Sigmoid colon (tissue), 7 donors: ENCODE measurements around the gene SPTLC1. TPM values are rescaled to one million over a fixed set of nuclear protein-coding genes. Genes with fewer than 3 reads are reported as not detected.

Experiments
- DNase-seq: peaks from one replicate; pipeline ENCODE4 v3.0.0-alpha.2; 2019
- H3K27ac ChIP-seq, 4 donors: fragments of 200-600 bp; sonication (generic); one replicate each; pipeline ENCODE4 v1.5.1; 2016 to 2019; ENCODE audit warnings: mild to moderate bottlenecking in 1 of 4
- H3K27me3 ChIP-seq, 3 donors: fragments of 200-600 bp; sonication (generic); one replicate each; pipeline ENCODE4 v1.5.1; 2019; ENCODE audit warnings: mild to moderate bottlenecking in 1 of 3
- H3K36me3 ChIP-seq, 4 donors: fragments of 200-600 bp; sonication (generic); one replicate each; pipeline ENCODE4 v1.5.1; 2016 to 2019
- H3K4me1 ChIP-seq, 4 donors: fragments of 200-600 bp; sonication (generic); one replicate each; pipeline ENCODE4 v1.5.1; 2017 to 2019
- H3K4me3 ChIP-seq, 4 donors: fragments of 200-600 bp; sonication (generic); one replicate each; pipeline ENCODE4 v1.5.1; 2017 to 2019; ENCODE audit warnings: mild to moderate bottlenecking in 2 of 4, moderate library complexity in 1 of 4
- H3K9me3 ChIP-seq, 4 donors: fragments of 200-600 bp in 3 of 4; sonication (generic) in 3 of 4; one replicate each; pipeline versions ENCODE4 v1.5.1 to v1.6.1; 2013 to 2019
- EP300 ChIP-seq, 4 donors: sonication (generic); formaldehyde crosslinking; IDR thresholded peaks; one replicate each; pipeline ENCODE4 v1.6.1; 2017; ENCODE audit warnings: antibody characterized with exemption in 4 of 4
- POLR2A ChIP-seq, 2 donors: fragments of 450-650 bp; IDR thresholded peaks; one replicate each; pipeline ENCODE4 v1.6.1; 2016; ENCODE audit warnings: antibody characterized with exemption in 2 of 2, mild to moderate bottlenecking in 2 of 2, moderate library complexity in 2 of 2
- POLR2AphosphoS5 ChIP-seq, 4 donors: sonication (generic); formaldehyde crosslinking; IDR thresholded peaks; one replicate each; pipeline ENCODE4 v1.6.1; 2017; ENCODE audit warnings: antibody characterized with exemption in 4 of 4
- WGBS, 2 donors: extraction: QIAGEN DNeasy Blood & Tissue Kit; methylation state at CpG; one replicate each; pipeline ENCODE4 v1.1.7; 2013; 5-methylcytosine and 5-hydroxymethylcytosine counted together
- intact Hi-C: fragments of 100-400 bp; cut with DNase I; formaldehyde crosslinking; loops from one replicate; pipeline ENCODE4 v1.15.1; 2023
- polyA plus RNA-seq, 3 donors: library from polyadenylated mRNA; stranded (reverse); fragments of 200-250 nt; gene quantifications; one replicate each; pipeline ENCODE4 v1.2.3, GENCODE V29; 2013
- total RNA-seq, 4 donors: library from RNA; depleted of rRNA; stranded (reverse); fragments of >200 nt; gene quantifications; one replicate each; pipeline ENCODE4 v1.1.0, GENCODE V29; 2016
- TF ChIP-seq, protein P1 (sequence below), 4 experiments: fragments of 450-650 bp in 3 of 4; fragments of 200-600 bp in 1 of 4; IDR thresholded peaks; one replicate each; pipeline ENCODE4 v1.5.1; 2016 to 2019; ENCODE audit warnings: antibody characterized with exemption in 4 of 4, mild to moderate bottlenecking in 3 of 4, moderate library complexity in 2 of 4
- donor health status: healthy with polysubstance abuse.
- donor health status: Bipolar disorder and iron deficiency.
- donor health status: healthy.

The SPTLC1 gene
- total and polyA plus RNA-seq, 7 donors = 10.2 to 75.4 (median 55.0) TPM

GRCh38 chr9:92100237-92100911 lies 14.8 kb downstream of the SPTLC1 start:
- Histone ChIP-seq H3K27me3 (no peaks in the 10 kb centered on the region), H3K4me1 (peaks cover 0 to 5% (median 0%) of the 10 kb centered on the region in 4 donors), H3K27ac (no peak overlapping the region), H3K9me3 (no peaks in the 10 kb centered on the region), H3K36me3 (peaks cover 0 to 17% (median 10%) of the 10 kb centered on the region in 4 donors), H3K4me3 (no peak overlapping the region)
- no peak for DNase-seq
- intact Hi-C loops = no loop called here
- TF ChIP-seq POLR2AphosphoS5 (IDR thresholded peaks at IDR 0.05) = no peak
- TF ChIP-seq POLR2A (IDR thresholded peaks at IDR 0.05) = no peak
- TF ChIP-seq, protein P1, sequence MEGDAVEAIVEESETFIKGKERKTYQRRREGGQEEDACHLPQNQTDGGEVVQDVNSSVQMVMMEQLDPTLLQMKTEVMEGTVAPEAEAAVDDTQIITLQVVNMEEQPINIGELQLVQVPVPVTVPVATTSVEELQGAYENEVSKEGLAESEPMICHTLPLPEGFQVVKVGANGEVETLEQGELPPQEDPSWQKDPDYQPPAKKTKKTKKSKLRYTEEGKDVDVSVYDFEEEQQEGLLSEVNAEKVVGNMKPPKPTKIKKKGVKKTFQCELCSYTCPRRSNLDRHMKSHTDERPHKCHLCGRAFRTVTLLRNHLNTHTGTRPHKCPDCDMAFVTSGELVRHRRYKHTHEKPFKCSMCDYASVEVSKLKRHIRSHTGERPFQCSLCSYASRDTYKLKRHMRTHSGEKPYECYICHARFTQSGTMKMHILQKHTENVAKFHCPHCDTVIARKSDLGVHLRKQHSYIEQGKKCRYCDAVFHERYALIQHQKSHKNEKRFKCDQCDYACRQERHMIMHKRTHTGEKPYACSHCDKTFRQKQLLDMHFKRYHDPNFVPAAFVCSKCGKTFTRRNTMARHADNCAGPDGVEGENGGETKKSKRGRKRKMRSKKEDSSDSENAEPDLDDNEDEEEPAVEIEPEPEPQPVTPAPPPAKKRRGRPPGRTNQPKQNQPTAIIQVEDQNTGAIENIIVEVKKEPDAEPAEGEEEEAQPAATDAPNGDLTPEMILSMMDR (IDR thresholded peaks at IDR 0.05) = no peak
- no peak for TF ChIP-seq EP300 (IDR thresholded peaks at IDR 0.05)
- 96 to 98% methylated on average over 5 of the region's 5 CpGs for WGBS, 2 donors

DNA sequence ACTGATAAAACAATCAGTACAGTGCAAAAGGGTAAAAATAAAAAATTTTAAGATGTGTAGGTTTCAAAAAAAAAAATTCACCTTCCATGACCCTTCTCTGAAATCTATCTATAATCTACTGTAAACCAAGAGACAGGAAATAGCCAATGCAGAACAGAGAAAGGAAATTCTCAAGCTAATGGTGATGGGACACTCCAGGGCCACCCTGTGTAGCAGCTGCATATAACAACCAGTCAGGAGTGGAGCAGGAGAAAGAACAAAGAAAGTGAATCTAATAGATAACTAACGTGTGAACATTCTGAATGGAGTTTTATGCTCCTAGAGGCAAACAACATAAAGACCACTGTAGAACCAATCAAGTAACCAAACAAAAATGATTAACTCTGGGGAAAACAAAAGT lies 16.6 kb downstream of the SPTLC1 start:
- peak overlapping the region in 1 of 4 donors; percentile 46 for H3K4me3 ChIP-seq
- H3K27ac ChIP-seq = peak overlapping the region; percentile 8 to 66 (median 38)
- DNase-seq = no peak
- H3K36me3 ChIP-seq = peaks cover 0 to 17% (median 4%) of the 10 kb centered on the region in 4 donors
- 56 to 61% methylated on average over 1 of the region's 1 CpG for WGBS, 2 donors
- TF ChIP-seq, protein P1 (IDR thresholded peaks at IDR 0.05) = no peak
- TF ChIP-seq POLR2AphosphoS5 (IDR thresholded peaks at IDR 0.05) (no peak), EP300 (IDR thresholded peaks at IDR 0.05) (no peak), POLR2A (IDR thresholded peaks at IDR 0.05) (no peak)
- H3K9me3 ChIP-seq = no peaks in the 10 kb centered on the region
- intact Hi-C loops = loop anchor here (5.0 kb wide), 1 partner anchor 146 kb away; the partner anchor contains the start of gene ROR2
- peaks cover 0 to 5% (median 0%) of the 10 kb centered on the region in 4 donors for H3K4me1 ChIP-seq
- H3K27me3 ChIP-seq = no peaks in the 10 kb centered on the region

DNA sequence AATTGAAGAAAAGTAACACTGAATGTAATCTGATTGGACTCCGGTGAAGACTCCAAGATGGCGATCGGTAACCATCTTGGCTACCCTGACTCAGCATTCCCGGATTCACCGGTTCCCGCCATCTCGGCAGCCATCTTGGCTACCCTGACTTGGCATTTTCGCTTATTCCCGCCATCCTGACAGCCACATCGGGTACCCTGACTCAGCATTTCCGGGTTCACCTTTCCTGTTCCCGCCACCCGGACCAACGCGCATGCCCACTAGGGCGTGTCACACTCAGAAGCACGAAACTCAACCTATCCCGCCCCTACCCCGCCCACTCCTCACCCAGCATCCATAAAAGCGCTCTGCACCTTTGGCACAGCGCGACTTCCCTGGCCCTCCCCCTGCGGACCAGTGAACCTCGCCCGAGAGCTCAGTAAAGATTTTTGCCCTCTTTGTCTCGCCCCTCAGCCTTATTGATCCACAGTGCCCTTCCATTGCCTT lies 17.2 kb downstream of the SPTLC1 start:
- Histone ChIP-seq H3K36me3 (peaks cover 0 to 11% (median under 1%) of the 10 kb centered on the region in 4 donors), H3K9me3 (no peaks in the 10 kb centered on the region), H3K4me1 (peaks cover 0 to 5% (median 0%) of the 10 kb centered on the region in 4 donors), H3K4me3 (peak overlapping the region; percentile 11 to 46 (median 30)), H3K27ac (peak overlapping the region; percentile 8 to 66 (median 54)), H3K27me3 (no peaks in the 10 kb centered on the region)
- intact Hi-C loops = loop anchor here (5.0 kb wide), 1 partner anchor 146 kb away; the partner anchor contains the start of gene ROR2
- peak; percentile 94 for DNase-seq
- 42 to 52% methylated on average over 26 of the region's 26 CpGs for WGBS, 2 donors
- TF ChIP-seq EP300 (IDR thresholded peaks at IDR 0.05) (no peak), POLR2A (IDR thresholded peaks at IDR 0.05) (no peak), POLR2AphosphoS5 (IDR thresholded peaks at IDR 0.05) (peak in 3 of 4 donors; percentile 12 to 78 (median 32))
- TF ChIP-seq, protein P1 (IDR thresholded peaks at IDR 0.05) = no peak

GRCh38 chr9:92095236-92095635 lies 20.0 kb downstream of the SPTLC1 start:
- 94 to 100% methylated on average over 1 of the region's 1 CpG for WGBS, 2 donors
- Histone ChIP-seq H3K4me3 (no peak overlapping the region), H3K27me3 (no peaks in the 10 kb centered on the region), H3K36me3 (peaks cover 0 to 10% (median 0%) of the 10 kb centered on the region in 4 donors), H3K27ac (no peak overlapping the region), H3K4me1 (peaks cover 0 to 5% (median 0%) of the 10 kb centered on the region in 4 donors), H3K9me3 (no peaks in the 10 kb centered on the region)
- no peak for DNase-seq
- intact Hi-C loops = loop anchor here (5.0 kb wide), 1 partner anchor 143 kb away; the partner anchor contains the start of gene ROR2
- TF ChIP-seq, protein P1 (IDR thresholded peaks at IDR 0.05) = no peak
- TF ChIP-seq POLR2AphosphoS5 (IDR thresholded peaks at IDR 0.05) = no peak
- no peak for TF ChIP-seq POLR2A (IDR thresholded peaks at IDR 0.05)
- TF ChIP-seq EP300 (IDR thresholded peaks at IDR 0.05) = no peak
